Osteoblast (primary cell): ENCODE measurements around the gene EXO5. TPM values are rescaled to one million over a fixed set of nuclear protein-coding genes. Genes with fewer than 3 reads are reported as not detected.
"Not testable (repeated sequence)": the region's sequence is repeated elsewhere in the genome, so short reads cannot be mapped to it uniquely, and the experiment has no call there.

Experiments used
- DNase-seq: peaks from one replicate; pipeline ENCODE4 v3.0.0; 2011; ENCODE audit warnings: low spot score, mixed read lengths; ENCODE audit not compliant: insufficient read length; ENCODE audit errors: missing footprints
- H2AFZ ChIP-seq: 2 replicates; pipeline ENCODE4 v1.6.0; 2011; ENCODE audit warnings: mild to moderate bottlenecking, low read length
- H3K27ac ChIP-seq: 2 replicates; pipeline ENCODE4 v1.5.1; 2011; ENCODE audit warnings: mild to moderate bottlenecking, low read depth, low read length, moderate library complexity
- H3K27me3 ChIP-seq: 2 replicates; pipeline ENCODE4 v1.6.0; 2012; ENCODE audit warnings: mild to moderate bottlenecking, control low read depth, inconsistent platforms, low read length, moderate library complexity; ENCODE audit not compliant: insufficient read depth
- H3K36me3 ChIP-seq: 2 replicates; pipeline ENCODE4 v1.5.1; 2011; ENCODE audit warnings: mild to moderate bottlenecking, low read length, control low read depth, moderate library complexity; ENCODE audit not compliant: insufficient read depth
- H3K4me1 ChIP-seq: 2 replicates; pipeline ENCODE4 v1.5.1; 2011; ENCODE audit warnings: mild to moderate bottlenecking, low read length, control low read depth, moderate library complexity; ENCODE audit not compliant: insufficient read depth
- H3K4me2 ChIP-seq: 2 replicates; pipeline ENCODE4 v1.6.0; 2011; ENCODE audit warnings: mild to moderate bottlenecking, low read length; ENCODE audit not compliant: insufficient read depth
- H3K4me3 ChIP-seq: fragments of 200-600 bp; sonication (generic); 3 replicates; pipeline ENCODE4 v1.5.1; 2012; ENCODE audit warnings: mild to moderate bottlenecking, low read length, inconsistent platforms; ENCODE audit not compliant: insufficient read depth
- H3K79me2 ChIP-seq: 2 replicates; pipeline ENCODE4 v1.6.0; 2012; ENCODE audit warnings: mild to moderate bottlenecking, low read length, control low read depth, inconsistent platforms; ENCODE audit not compliant: insufficient read depth
- H3K9me3 ChIP-seq: 2 replicates; pipeline ENCODE4 v1.5.1; 2011; ENCODE audit warnings: low read depth, low read length, control low read depth
- H4K20me1 ChIP-seq: 2 replicates; pipeline ENCODE4 v1.6.0; 2012; ENCODE audit warnings: mild to moderate bottlenecking, low read length, control low read depth; ENCODE audit not compliant: insufficient read depth
- CTCF ChIP-seq: IDR thresholded peaks from 2 replicates; pipeline ENCODE4 v1.5.1; 2011; ENCODE audit warnings: mild to moderate bottlenecking, low read depth, low read length, moderate library complexity; ENCODE audit errors: extremely low read depth
- total RNA-seq: library from RNA; depleted of rRNA; stranded (reverse); fragments of >200 nt; gene quantifications from 2 replicates; pipeline ENCODE4 v1.2.3, GENCODE V29; 2012

Gene EXO5
- total RNA-seq, 1 donor, result 12.3 TPM

DNA sequence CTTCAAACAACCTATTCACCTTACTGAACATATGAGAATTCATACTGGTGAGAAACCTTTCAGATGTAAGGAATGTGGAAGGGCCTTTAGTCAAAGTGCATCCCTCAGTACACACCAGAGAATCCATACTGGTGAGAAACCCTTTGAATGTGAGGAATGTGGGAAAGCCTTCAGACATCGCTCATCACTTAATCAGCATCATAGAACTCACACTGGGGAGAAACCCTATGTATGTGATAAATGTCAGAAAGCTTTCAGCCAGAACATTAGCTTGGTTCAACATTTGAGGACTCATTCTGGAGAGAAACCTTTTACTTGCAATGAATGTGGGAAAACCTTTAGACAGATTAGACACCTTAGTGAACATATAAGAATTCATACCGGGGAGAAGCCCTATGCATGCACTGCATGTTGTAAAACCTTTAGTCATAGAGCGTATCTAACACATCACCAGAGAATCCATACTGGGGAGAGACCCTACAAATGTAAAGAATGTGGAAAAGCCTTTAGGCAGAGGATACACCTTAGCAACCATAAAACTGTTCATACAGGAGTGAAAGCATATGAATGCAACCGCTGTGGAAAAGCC lies 13.2 kb upstream of the EXO5 start:
- Histone ChIP-seq H3K4me2 (no peak overlapping the region), H3K79me2 (no peaks in the 10 kb centered on the region), H2AFZ (no peak overlapping the region), H4K20me1 (no peaks in the 10 kb centered on the region), H3K4me3 (no peak overlapping the region), H3K4me1 (no peaks in the 10 kb centered on the region), H3K36me3 (peaks cover 32% of the 10 kb centered on the region), H3K27ac (no peak overlapping the region), H3K9me3 (peaks cover 18% of the 10 kb centered on the region), H3K27me3 (no peaks in the 10 kb centered on the region)
- DNase-seq, result no peak
- TF ChIP-seq CTCF, result no peak

DNA sequence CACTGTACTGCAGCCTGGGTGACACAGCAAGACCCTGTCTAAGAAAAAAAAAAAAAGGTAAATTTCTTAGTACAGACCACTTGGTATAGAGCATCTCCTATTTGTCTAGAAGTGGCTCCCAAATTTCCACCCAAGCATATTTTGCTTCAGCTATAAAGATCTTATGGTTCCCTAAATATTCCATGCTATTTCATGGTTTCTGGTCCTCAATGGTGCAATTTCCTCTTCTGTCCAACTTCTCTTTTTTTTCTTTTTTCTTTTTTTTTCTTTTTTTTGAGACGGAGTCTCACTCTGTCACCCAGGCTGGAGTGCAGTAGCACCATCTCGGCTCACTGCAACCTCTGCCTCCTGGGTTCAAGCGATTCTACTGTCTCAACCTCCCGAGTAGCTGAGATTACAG lies 5.9 kb upstream of the EXO5 start:
- H3K27ac ChIP-seq, H3K4me3 ChIP-seq, H3K36me3 ChIP-seq, H3K4me2 ChIP-seq, H2AFZ ChIP-seq, H4K20me1 ChIP-seq, H3K79me2 ChIP-seq, H3K9me3 ChIP-seq, H3K4me1 ChIP-seq, DNase-seq, H3K27me3 ChIP-seq: not testable (repeated sequence)

DNA sequence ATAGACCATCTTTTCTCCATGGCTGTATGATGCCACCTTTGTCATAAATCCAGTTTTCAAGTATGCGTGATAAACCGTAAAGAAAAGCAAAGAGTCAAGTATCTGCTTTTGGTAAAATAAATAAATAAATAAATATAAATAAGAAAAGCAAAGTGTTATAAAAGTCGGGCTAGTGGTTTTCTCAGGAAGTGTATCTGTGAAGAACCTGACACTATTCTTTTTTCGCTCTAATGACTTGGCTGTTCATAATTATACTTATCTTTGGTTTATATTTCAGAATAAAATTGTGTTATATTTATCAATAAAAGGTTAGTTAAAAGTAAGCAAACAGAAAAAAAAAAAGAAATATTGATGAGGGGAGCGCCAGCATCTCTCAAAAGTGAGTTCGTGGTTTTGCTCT lies 594 bp upstream of the EXO5 start:
- Histone ChIP-seq H3K4me1 (peaks cover 8% of the 10 kb centered on the region), H3K27me3 (no peaks in the 10 kb centered on the region), H4K20me1 (no peaks in the 10 kb centered on the region), H3K9me3 (peaks cover 5% of the 10 kb centered on the region), H3K79me2 (peaks cover 22% of the 10 kb centered on the region), H3K36me3 (no peaks in the 10 kb centered on the region), H2AFZ (peak overlapping the region; percentile 99), H3K4me3 (peak overlapping the region; percentile 92), H3K27ac (peak overlapping the region; percentile 75), H3K4me2 (peak overlapping the region; percentile 86)
- no peak for TF ChIP-seq CTCF
- no peak for DNase-seq

GRCh38 chr1:40519517-40519916 lies 10.9 kb downstream of the EXO5 start:
- H3K79me2 ChIP-seq, result no peaks in the 10 kb centered on the region
- no peak overlapping the region for H3K4me3 ChIP-seq
- H3K4me2 ChIP-seq, result no peak overlapping the region
- no peak for TF ChIP-seq CTCF
- H3K9me3 ChIP-seq, result peaks cover 5% of the 10 kb centered on the region
- no peak for DNase-seq
- no peaks in the 10 kb centered on the region for H3K27me3 ChIP-seq
- no peaks in the 10 kb centered on the region for H4K20me1 ChIP-seq
- H2AFZ ChIP-seq, result no peak overlapping the region
- no peaks in the 10 kb centered on the region for H3K4me1 ChIP-seq
- peaks cover 8% of the 10 kb centered on the region for H3K36me3 ChIP-seq
- H3K27ac ChIP-seq, result no peak overlapping the region
